Spleen (tissue), 7 donors: ENCODE data around the gene KCNH4.

ENCODE experiments used
- POLR2A ChIP-seq, 3 donors: fragments of 450-650 bp; IDR thresholded peaks; one replicate each; pipeline ENCODE4 v1.5.1; 2017; ENCODE audit warnings: antibody characterized with exemption in 3 of 3, mild to moderate bottlenecking in 1 of 3
- TF ChIP-seq, protein P1 (sequence below), 11 experiments: fragments of 200-600 bp in 7 of 11; fragments of 450-650 bp in 4 of 11; sonication (generic) in 4 of 11; IDR thresholded peaks in 8 of 11; conservative IDR thresholded peaks in 3 of 11; 1 replicate in 7 of 11; 2 replicates in 4 of 11; pipeline versions ENCODE4 v1.4.0 to v1.8.0; 2016 to 2021; ENCODE audit warnings: antibody characterized with exemption in 11 of 11, inconsistent platforms in 4 of 11, mild to moderate bottlenecking in 1 of 11
- donor health status: DM: no; HTN: no; CAD: no; lungs with moderate emphysema.
- donor health status: DM: no; HTN: no; CAD: no.
- donor health status: DM: no; HTN: no; CAD: no.

GRCh38 chr17:42153919-42154742 lies 26.8 kb downstream of the KCNH4 start:
- TF ChIP-seq POLR2A (IDR thresholded peaks at IDR 0.05): no peak
- TF ChIP-seq, protein P1, sequence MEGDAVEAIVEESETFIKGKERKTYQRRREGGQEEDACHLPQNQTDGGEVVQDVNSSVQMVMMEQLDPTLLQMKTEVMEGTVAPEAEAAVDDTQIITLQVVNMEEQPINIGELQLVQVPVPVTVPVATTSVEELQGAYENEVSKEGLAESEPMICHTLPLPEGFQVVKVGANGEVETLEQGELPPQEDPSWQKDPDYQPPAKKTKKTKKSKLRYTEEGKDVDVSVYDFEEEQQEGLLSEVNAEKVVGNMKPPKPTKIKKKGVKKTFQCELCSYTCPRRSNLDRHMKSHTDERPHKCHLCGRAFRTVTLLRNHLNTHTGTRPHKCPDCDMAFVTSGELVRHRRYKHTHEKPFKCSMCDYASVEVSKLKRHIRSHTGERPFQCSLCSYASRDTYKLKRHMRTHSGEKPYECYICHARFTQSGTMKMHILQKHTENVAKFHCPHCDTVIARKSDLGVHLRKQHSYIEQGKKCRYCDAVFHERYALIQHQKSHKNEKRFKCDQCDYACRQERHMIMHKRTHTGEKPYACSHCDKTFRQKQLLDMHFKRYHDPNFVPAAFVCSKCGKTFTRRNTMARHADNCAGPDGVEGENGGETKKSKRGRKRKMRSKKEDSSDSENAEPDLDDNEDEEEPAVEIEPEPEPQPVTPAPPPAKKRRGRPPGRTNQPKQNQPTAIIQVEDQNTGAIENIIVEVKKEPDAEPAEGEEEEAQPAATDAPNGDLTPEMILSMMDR (IDR thresholded peaks at IDR 0.05 in 8 of 11, conservative IDR thresholded peaks at IDR 0.05 in 3 of 11): no peak
